Measurements from ENCODE around the gene IL6.

GRCh38 chr7:22723181-22723601, 3.8 kb upstream of the IL6 start:
- no peak for TF ChIP-seq CTCF (IDR thresholded peaks at IDR 0.05; ENCODE audit: borderline replicate concordance, extremely low read depth, low read length, poor library complexity, severe bottlenecking)
- no peak for TF ChIP-seq EZH2 (IDR thresholded peaks at IDR 0.05; ENCODE audit: borderline replicate concordance, low read depth, low read length, severe bottlenecking)

All from DND-41 (cell line).